Esophagus muscularis mucosa (tissue), 4 donors: Measurements from ENCODE around the gene KRT9. TPM values are rescaled to one million over a fixed set of nuclear protein-coding genes. Genes with fewer than 3 reads are reported as not detected.

Experiments used
- DNase-seq: peaks from one replicate; pipeline ENCODE4 v3.0.0-alpha.2; 2017; ENCODE audit errors: extremely low spot score
- H3K27ac ChIP-seq, 4 donors: fragments of 200-600 bp; sonication (generic); replicated peaks in 1 of 4; 1 replicate in 3 of 4; 2 replicates in 1 of 4; pipeline ENCODE4 v1.5.1; 2016 to 2019; ENCODE audit warnings: mild to moderate bottlenecking in 1 of 4
- H3K27me3 ChIP-seq, 4 donors: fragments of 200-600 bp; sonication (generic); one replicate each; pipeline versions ENCODE4 v1.5.1 to v1.6.0; 2016 to 2019
- H3K36me3 ChIP-seq, 4 donors: fragments of 200-600 bp; sonication (generic); one replicate each; pipeline ENCODE4 v1.5.1; 2016 to 2019
- H3K4me1 ChIP-seq, 4 donors: fragments of 200-600 bp; sonication (generic); one replicate each; pipeline ENCODE4 v1.5.1; 2016 to 2019
- H3K4me3 ChIP-seq, 4 donors: fragments of 200-600 bp; sonication (generic); 1 replicate in 2 of 4; 2 replicates in 2 of 4; pipeline ENCODE4 v1.5.1; 2016 to 2019; ENCODE audit warnings: mild to moderate bottlenecking in 4 of 4, moderate library complexity in 1 of 4
- H3K9me3 ChIP-seq, 4 donors: fragments of 200-600 bp; sonication (generic); 1 replicate in 3 of 4; 2 replicates in 1 of 4; pipeline ENCODE4 v1.5.1; 2016 to 2019
- EP300 ChIP-seq: sonication (generic); formaldehyde crosslinking; IDR thresholded peaks from one replicate; pipeline ENCODE4 v1.6.1; 2017; ENCODE audit warnings: antibody characterized with exemption
- POLR2A ChIP-seq: fragments of 450-650 bp; IDR thresholded peaks from one replicate; pipeline ENCODE4 v1.6.1; 2017; ENCODE audit warnings: antibody characterized with exemption, moderate library complexity, mild to moderate bottlenecking, low read depth
- POLR2AphosphoS5 ChIP-seq, 2 donors: sonication (generic); formaldehyde crosslinking; IDR thresholded peaks; one replicate each; pipeline ENCODE4 v1.6.1; 2017; ENCODE audit warnings: antibody characterized with exemption in 2 of 2
- WGBS: methylation state at CpG from one replicate; pipeline ENCODE4 v1.1.5; 2018; 5-methylcytosine and 5-hydroxymethylcytosine counted together
- intact Hi-C: fragments of 100-400 bp; cut with DNase I; formaldehyde crosslinking; loops from one replicate; pipeline ENCODE4 v1.15.1; 2023
- total RNA-seq, 4 donors: library from RNA; depleted of rRNA; stranded (reverse); fragments of >200 nt; gene quantifications; one replicate each; pipeline versions ENCODE4 v1.1.0 to v1.2.1, GENCODE V29; 2016
- TF ChIP-seq, protein P1 (sequence below), 3 experiments: fragments of 200-600 bp in 2 of 3; fragments of 450-650 bp in 1 of 3; sonication (generic) in 2 of 3; IDR thresholded peaks; one replicate each; pipeline ENCODE4 v1.5.1; 2017 to 2019; ENCODE audit warnings: antibody characterized with exemption in 3 of 3, mild to moderate bottlenecking in 2 of 3, moderate library complexity in 1 of 3

Gene KRT9
- total RNA-seq, 4 donors from 2014 or later: not detected

DNA sequence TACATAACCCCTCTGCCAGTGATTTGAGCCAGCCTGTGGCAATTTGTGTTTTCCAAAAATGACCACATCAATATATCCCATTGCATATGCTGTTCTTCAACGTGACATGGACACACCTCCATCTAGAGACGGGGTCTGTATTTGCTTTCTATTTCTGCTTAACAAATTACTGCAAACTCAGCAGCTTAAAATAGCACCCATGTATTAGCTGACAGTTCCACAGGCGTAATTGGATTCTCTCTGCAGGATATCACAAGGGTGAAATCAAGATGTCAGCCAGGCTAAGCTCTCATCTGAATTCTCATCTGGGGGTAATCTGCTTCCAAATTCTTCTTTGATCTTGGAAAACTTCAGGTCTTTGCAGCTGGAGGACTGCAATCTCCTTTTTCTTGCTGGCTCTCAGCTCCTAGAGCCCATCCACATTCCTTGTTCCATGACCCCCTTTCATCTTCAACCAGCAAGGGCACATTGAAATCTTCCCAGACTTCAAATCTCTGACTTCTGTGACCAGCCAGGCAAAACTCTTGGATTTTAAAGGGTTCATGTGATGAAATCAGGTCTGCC is 8.2 kb downstream of the KRT9 start:
- no peaks in the 10 kb centered on the region for H3K4me1 ChIP-seq
- H3K27ac ChIP-seq: no peak overlapping the region
- intact Hi-C loops: no loop called here
- peaks cover 0 to 39% (median 0%) of the 10 kb centered on the region in 4 donors for H3K27me3 ChIP-seq
- no peaks in the 10 kb centered on the region for H3K9me3 ChIP-seq
- TF ChIP-seq EP300 (no peak), POLR2AphosphoS5 (IDR thresholded peaks at IDR 0.05) (no peak), POLR2A (no peak)
- TF ChIP-seq, protein P1, sequence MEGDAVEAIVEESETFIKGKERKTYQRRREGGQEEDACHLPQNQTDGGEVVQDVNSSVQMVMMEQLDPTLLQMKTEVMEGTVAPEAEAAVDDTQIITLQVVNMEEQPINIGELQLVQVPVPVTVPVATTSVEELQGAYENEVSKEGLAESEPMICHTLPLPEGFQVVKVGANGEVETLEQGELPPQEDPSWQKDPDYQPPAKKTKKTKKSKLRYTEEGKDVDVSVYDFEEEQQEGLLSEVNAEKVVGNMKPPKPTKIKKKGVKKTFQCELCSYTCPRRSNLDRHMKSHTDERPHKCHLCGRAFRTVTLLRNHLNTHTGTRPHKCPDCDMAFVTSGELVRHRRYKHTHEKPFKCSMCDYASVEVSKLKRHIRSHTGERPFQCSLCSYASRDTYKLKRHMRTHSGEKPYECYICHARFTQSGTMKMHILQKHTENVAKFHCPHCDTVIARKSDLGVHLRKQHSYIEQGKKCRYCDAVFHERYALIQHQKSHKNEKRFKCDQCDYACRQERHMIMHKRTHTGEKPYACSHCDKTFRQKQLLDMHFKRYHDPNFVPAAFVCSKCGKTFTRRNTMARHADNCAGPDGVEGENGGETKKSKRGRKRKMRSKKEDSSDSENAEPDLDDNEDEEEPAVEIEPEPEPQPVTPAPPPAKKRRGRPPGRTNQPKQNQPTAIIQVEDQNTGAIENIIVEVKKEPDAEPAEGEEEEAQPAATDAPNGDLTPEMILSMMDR (IDR thresholded peaks at IDR 0.05): no peak
- 37% methylated on average over 3 of the region's 3 CpGs for WGBS
- no peak overlapping the region for H3K4me3 ChIP-seq
- no peak for DNase-seq
- H3K36me3 ChIP-seq: no peaks in the 10 kb centered on the region

DNA sequence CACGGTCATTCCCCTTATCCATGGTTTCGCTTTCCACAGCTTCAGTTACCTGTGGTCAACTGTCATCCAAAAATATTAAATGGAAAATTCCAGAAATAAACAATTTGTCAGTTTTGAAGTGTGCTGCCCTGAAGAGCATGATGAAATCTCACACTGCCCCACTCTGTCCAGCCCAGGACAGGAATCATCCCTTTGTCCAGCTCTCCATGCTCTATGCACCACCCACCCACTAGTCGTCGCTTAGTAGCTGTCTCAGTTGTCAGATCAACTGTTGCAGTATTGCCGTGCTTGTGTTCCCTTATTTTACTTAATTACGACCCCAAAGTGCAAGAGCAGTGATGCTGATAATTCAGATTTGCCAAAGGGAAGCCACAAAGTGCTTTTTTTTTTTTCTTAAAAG is 10.3 kb downstream of the KRT9 start:
- intact Hi-C loops: no loop called here
- H3K36me3 ChIP-seq: no peaks in the 10 kb centered on the region
- no peaks in the 10 kb centered on the region for H3K9me3 ChIP-seq
- H3K27ac ChIP-seq: no peak overlapping the region
- WGBS: 80% methylated on average over 6 of the region's 6 CpGs
- H3K4me1 ChIP-seq: no peaks in the 10 kb centered on the region
- TF ChIP-seq EP300 (no peak), POLR2A (no peak), POLR2AphosphoS5 (IDR thresholded peaks at IDR 0.05) (no peak)
- TF ChIP-seq, protein P1 (IDR thresholded peaks at IDR 0.05): no peak
- H3K4me3 ChIP-seq: no peak overlapping the region
- peaks cover 0 to 42% (median 0%) of the 10 kb centered on the region in 4 donors for H3K27me3 ChIP-seq
- no peak for DNase-seq

DNA sequence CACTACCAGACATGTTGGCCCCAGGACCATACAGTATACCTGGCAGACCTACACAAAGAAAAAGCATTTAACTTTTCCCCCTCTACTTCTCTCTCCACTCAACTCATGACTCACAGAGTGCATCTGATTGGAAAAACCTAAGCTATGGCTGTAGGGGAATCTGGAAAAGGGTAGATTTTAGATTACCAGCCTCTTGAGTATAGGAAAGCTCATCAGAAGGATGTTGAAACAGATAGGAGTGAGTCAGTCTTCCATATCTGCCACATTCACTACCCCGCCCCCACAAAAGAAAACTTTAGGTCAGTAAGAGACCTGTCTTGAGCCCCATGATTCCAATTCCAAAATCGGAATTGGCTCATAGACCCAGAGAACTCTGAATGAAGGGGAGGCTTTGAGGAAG is 12.3 kb downstream of the KRT9 start:
- Histone ChIP-seq H3K9me3 (no peaks in the 10 kb centered on the region), H3K27ac (no peak overlapping the region), H3K4me1 (no peaks in the 10 kb centered on the region), H3K4me3 (no peak overlapping the region), H3K27me3 (peaks cover 0 to 39% (median 0%) of the 10 kb centered on the region in 4 donors), H3K36me3 (no peaks in the 10 kb centered on the region)
- DNase-seq: no peak
- TF ChIP-seq EP300 (no peak), POLR2A (no peak), POLR2AphosphoS5 (IDR thresholded peaks at IDR 0.05) (no peak)
- TF ChIP-seq, protein P1 (IDR thresholded peaks at IDR 0.05): no peak
- intact Hi-C loops: no loop called here
- WGBS: 89% methylated on average over 2 of the region's 2 CpGs

DNA sequence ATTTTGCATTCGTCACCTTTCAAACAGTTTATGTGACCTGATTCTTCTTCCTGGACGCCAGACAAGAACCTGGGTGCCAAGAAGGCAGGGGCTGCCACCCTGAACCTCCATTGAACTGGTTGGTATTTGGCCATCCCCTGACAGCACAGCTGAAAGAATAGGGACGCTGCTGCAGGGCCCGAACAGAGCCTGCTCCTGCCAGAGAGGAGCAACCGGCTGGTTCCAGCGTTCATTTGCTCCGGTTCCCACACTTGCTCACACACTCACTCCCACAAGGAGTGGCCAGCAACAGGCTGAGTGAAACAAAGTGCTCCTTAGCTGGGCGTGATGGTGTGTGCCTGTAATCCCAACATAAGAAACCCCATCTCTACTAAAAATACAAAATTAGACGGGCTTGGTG is 14.9 kb downstream of the KRT9 start:
- 80% methylated on average over 5 of the region's 9 CpGs for WGBS
- Histone ChIP-seq H3K4me3 (no peak overlapping the region), H3K27ac (no peak overlapping the region), H3K9me3 (no peaks in the 10 kb centered on the region), H3K27me3 (peaks cover 0 to 29% (median 0%) of the 10 kb centered on the region in 4 donors), H3K36me3 (no peaks in the 10 kb centered on the region), H3K4me1 (no peaks in the 10 kb centered on the region)
- DNase-seq: no peak
- TF ChIP-seq POLR2A (no peak), POLR2AphosphoS5 (IDR thresholded peaks at IDR 0.05) (no peak), EP300 (no peak)
- TF ChIP-seq, protein P1 (IDR thresholded peaks at IDR 0.05): no peak
- intact Hi-C loops: no loop called here

DNA sequence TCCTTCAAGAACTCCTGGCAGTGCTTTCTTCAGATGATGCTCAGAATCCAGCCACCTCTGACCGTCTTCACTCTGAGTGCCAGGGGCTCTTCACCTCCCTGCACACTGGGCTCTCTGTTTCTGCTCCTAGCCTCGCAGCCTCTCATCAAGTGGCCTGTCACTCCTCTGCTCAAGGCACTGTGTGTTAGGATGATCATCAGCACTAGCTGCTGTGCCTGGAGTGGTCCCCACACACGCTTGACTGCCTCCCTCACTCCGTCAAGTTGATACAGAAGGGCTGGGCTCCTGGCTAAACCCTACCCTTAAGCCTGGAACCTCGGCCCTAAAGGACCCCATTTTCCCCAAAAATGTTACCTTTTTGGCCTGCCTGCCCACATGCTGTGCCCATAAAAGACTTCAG is 15.6 kb downstream of the KRT9 start:
- Histone ChIP-seq H3K9me3 (no peaks in the 10 kb centered on the region), H3K27me3 (peaks cover 0 to 23% (median 0%) of the 10 kb centered on the region in 4 donors), H3K4me1 (no peaks in the 10 kb centered on the region), H3K36me3 (no peaks in the 10 kb centered on the region), H3K4me3 (no peak overlapping the region), H3K27ac (no peak overlapping the region)
- no peak for TF ChIP-seq EP300
- TF ChIP-seq POLR2AphosphoS5 (IDR thresholded peaks at IDR 0.05): no peak
- intact Hi-C loops: no loop called here
- no peak for DNase-seq
- WGBS: 65% methylated on average over 5 of the region's 5 CpGs
